ENCODE results near the gene PRPF40B.

Gene PRPF40B

GRCh38 chr12:49684310-49684854 lies 61.0 kb downstream of the PRPF40B start:
- no peak for DNase-seq (ENCODE audit: low spot score)

GRCh38 chr12:49687941-49688340 lies 64.6 kb downstream of the PRPF40B start:
- no peak for DNase-seq (ENCODE audit: low spot score)

- no peak for DNase-seq (ENCODE audit: low spot score)
Observed at GRCh38 chr12:49689237-49689636, 65.9 kb downstream of the PRPF40B start.

- no peak for DNase-seq (ENCODE audit: low spot score)
Observed at GRCh38 chr12:49689785-49690184, 66.4 kb downstream of the PRPF40B start.

GRCh38 chr12:49692851-49693250 lies 69.5 kb downstream of the PRPF40B start:
- DNase-seq (ENCODE audit: low spot score): no peak

- DNase-seq (ENCODE audit: low spot score): no peak
Observed at GRCh38 chr12:49693931-49694444, 70.6 kb downstream of the PRPF40B start.

Data from putamen (tissue), 1 donor.